Smooth muscle cell (in vitro differentiated cells): Measurements from ENCODE around the gene PDE10A. TPM values are rescaled to one million over a fixed set of nuclear protein-coding genes. Genes with fewer than 3 reads are reported as not detected.

Experiments
- DNase-seq: peaks from one replicate; lab custom pipeline; 2025; ENCODE audit not compliant: unreplicated experiment; lab: John Stamatoyannopoulos, UW
- H2AFZ ChIP-seq: fragments of 200-600 bp; sonication (generic); 2 replicates; pipeline ENCODE4 v1.6.0; 2016; ENCODE audit warnings: antibody characterized with exemption, low read depth, mild to moderate bottlenecking
- H3F3A ChIP-seq: fragments of 200-600 bp; sonication (generic); 2 replicates; pipeline ENCODE4 v1.6.0; 2017; ENCODE audit warnings: antibody characterized with exemption, low read depth
- H3K27ac ChIP-seq: fragments of 200-600 bp; sonication (generic); 2 replicates; pipeline ENCODE4 v1.5.1; 2016; ENCODE audit warnings: low read depth, mild to moderate bottlenecking
- H3K27me3 ChIP-seq: fragments of 200-600 bp; sonication (generic); 2 replicates; pipeline ENCODE4 v1.6.1; 2016; ENCODE audit warnings: low read depth, mild to moderate bottlenecking
- H3K36me3 ChIP-seq: fragments of 200-600 bp; sonication (generic); 2 replicates; pipeline ENCODE4 v1.5.1; 2016; ENCODE audit warnings: low read depth
- H3K4me1 ChIP-seq: fragments of 200-600 bp; sonication (generic); 2 replicates; pipeline ENCODE4 v1.5.1; 2016; ENCODE audit warnings: low read depth
- H3K4me2 ChIP-seq: fragments of 200-600 bp; sonication (generic); 2 replicates; pipeline ENCODE4 v1.6.0; 2016; ENCODE audit warnings: mild to moderate bottlenecking
- H3K4me3 ChIP-seq: fragments of 200-600 bp; sonication (generic); 2 replicates; pipeline ENCODE4 v1.5.1; 2016; ENCODE audit warnings: mild to moderate bottlenecking
- H3K79me2 ChIP-seq: fragments of 200-600 bp; sonication (generic); 2 replicates; pipeline ENCODE4 v1.6.0; 2016; ENCODE audit warnings: low read depth, mild to moderate bottlenecking
- H3K9ac ChIP-seq: fragments of 200-600 bp; sonication (generic); 2 replicates; pipeline ENCODE4 v1.6.0; 2016; ENCODE audit warnings: low read depth
- H3K9me3 ChIP-seq: fragments of 200-600 bp; sonication (generic); replicated peaks from 2 replicates; pipeline ENCODE4 v1.5.1; 2016; ENCODE audit warnings: low read depth
- H4K20me1 ChIP-seq: fragments of 200-600 bp; sonication (generic); 2 replicates; pipeline ENCODE4 v1.6.0; 2016; ENCODE audit warnings: low read depth
- WGBS: methylation state at CpG from one replicate; pipeline ENCODE4 v1.1.7; 2016; ENCODE audit warnings: low lambda C conversion rate; 5-methylcytosine and 5-hydroxymethylcytosine counted together
- polyA plus RNA-seq: library from polyadenylated mRNA; unstranded; fragments of >200 nt; fragmentation: Nextera tagmentation; extraction: Ambion mirVana; gene quantifications from 2 replicates; pipeline ENCODE4 v1.2.1, GENCODE V29; 2016
- total RNA-seq: library from RNA; depleted of rRNA; stranded (reverse); fragments of >200 nt; gene quantifications from 2 replicates; pipeline ENCODE4 v1.2.3, GENCODE V29; 2014
- TF ChIP-seq, protein P1 (sequence below): fragments of 200-600 bp; sonication (generic); IDR thresholded peaks from 2 replicates; pipeline ENCODE4 v1.5.1; 2017; ENCODE audit warnings: borderline replicate concordance, mild to moderate bottlenecking, antibody characterized with exemption; ENCODE audit not compliant: insufficient read depth, poor library complexity, severe bottlenecking

PDE10A gene
- total and polyA plus RNA-seq, 2 experiments from 2014 or later = 2.0 to 5.6 TPM

DNA sequence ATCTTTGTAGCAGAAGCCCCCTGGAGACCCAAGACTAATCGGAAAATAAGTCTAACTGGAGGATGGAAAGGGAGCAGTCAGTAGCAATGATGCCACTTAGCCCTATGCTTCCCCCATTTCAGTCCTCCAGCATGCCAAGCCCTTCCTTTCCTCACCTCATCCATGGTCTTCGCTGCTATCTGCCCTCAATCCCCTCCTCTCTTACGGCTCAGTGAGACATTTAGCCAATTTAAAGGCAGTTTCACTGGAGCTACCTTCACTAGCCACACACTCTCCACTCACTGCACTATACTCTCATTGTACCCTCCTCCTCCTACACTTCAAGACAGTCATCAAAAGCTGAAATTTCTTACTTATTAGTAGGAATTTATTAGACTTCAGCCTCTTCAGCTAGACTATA, 111.2 kb downstream of the PDE10A start:
- WGBS = 65% methylated on average over 3 of the region's 3 CpGs
- Histone ChIP-seq H3F3A (no peaks in the 10 kb centered on the region), H3K9ac (no peak overlapping the region), H3K36me3 (no peaks in the 10 kb centered on the region), H3K27me3 (no peaks in the 10 kb centered on the region), H3K9me3 (no peaks in the 10 kb centered on the region), H4K20me1 (no peaks in the 10 kb centered on the region), H3K4me3 (no peak overlapping the region), H3K27ac (no peak overlapping the region), H3K4me2 (no peak overlapping the region), H3K4me1 (no peaks in the 10 kb centered on the region), H2AFZ (no peak overlapping the region), H3K79me2 (no peaks in the 10 kb centered on the region)
- TF ChIP-seq, protein P1, sequence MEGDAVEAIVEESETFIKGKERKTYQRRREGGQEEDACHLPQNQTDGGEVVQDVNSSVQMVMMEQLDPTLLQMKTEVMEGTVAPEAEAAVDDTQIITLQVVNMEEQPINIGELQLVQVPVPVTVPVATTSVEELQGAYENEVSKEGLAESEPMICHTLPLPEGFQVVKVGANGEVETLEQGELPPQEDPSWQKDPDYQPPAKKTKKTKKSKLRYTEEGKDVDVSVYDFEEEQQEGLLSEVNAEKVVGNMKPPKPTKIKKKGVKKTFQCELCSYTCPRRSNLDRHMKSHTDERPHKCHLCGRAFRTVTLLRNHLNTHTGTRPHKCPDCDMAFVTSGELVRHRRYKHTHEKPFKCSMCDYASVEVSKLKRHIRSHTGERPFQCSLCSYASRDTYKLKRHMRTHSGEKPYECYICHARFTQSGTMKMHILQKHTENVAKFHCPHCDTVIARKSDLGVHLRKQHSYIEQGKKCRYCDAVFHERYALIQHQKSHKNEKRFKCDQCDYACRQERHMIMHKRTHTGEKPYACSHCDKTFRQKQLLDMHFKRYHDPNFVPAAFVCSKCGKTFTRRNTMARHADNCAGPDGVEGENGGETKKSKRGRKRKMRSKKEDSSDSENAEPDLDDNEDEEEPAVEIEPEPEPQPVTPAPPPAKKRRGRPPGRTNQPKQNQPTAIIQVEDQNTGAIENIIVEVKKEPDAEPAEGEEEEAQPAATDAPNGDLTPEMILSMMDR = no peak
- no peak for DNase-seq

DNA sequence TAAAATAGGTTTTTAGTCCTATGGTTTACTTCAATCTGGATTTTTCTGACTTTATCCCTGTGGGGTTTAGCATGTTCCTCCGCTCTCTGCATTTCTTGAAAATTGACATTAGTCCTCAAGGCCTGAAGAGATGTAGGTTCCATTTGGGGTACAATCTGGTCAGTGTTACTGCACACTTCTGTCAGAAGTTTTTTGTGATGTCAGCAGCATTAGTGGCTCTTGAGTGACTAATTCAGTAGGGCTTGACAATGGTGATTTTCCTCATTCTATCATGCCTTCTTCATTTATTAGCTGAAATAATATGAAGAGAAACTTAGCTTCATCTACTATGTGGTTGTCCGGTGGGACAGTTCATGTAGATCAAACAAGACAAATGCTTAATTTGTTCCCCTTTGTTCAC, 114.6 kb downstream of the PDE10A start:
- DNase-seq = no peak
- 88% methylated on average over 2 of the region's 2 CpGs for WGBS

DNA sequence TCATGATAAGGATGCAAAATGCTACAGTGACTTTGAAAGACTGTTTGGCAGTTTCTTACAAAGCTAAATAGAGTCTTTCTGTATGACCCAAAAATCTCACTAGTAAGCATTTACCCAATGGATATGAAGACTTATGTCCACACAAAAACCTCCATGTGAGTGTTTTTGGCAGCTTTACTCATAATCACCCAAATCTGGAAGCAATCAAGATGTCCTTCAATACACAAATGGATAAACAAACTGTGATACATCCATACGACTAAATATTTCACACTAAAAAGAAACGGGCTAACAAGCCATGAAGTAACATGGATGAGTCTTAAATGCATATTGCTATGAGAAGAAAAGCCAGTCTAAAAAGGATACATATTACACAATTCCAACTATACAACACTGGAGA, 117.2 kb downstream of the PDE10A start:
- TF ChIP-seq, protein P1 = no peak
- H3K4me2 ChIP-seq = no peak overlapping the region
- no peak overlapping the region for H2AFZ ChIP-seq
- H3K9ac ChIP-seq = no peak overlapping the region
- DNase-seq = no peak
- H3K79me2 ChIP-seq = no peaks in the 10 kb centered on the region
- no peaks in the 10 kb centered on the region for H4K20me1 ChIP-seq
- no peak overlapping the region for H3K27ac ChIP-seq
- no peaks in the 10 kb centered on the region for H3K36me3 ChIP-seq
- no peaks in the 10 kb centered on the region for H3K27me3 ChIP-seq
- H3K9me3 ChIP-seq = no peaks in the 10 kb centered on the region
- no peaks in the 10 kb centered on the region for H3K4me1 ChIP-seq
- no peaks in the 10 kb centered on the region for H3F3A ChIP-seq
- WGBS = 84% methylated on average over 2 of the region's 2 CpGs
- no peak overlapping the region for H3K4me3 ChIP-seq

More for the DNA sequence above, 114.6 kb downstream of the PDE10A start:
- Histone ChIP-seq H3K9me3 (no peaks in the 10 kb centered on the region), H3K9ac (no peak overlapping the region), H3F3A (no peaks in the 10 kb centered on the region), H3K79me2 (no peaks in the 10 kb centered on the region), H3K27ac (no peak overlapping the region), H2AFZ (no peak overlapping the region), H4K20me1 (no peaks in the 10 kb centered on the region), H3K4me3 (no peak overlapping the region), H3K27me3 (no peaks in the 10 kb centered on the region), H3K36me3 (no peaks in the 10 kb centered on the region), H3K4me1 (no peaks in the 10 kb centered on the region), H3K4me2 (no peak overlapping the region)
- TF ChIP-seq, protein P1 = no peak

DNA sequence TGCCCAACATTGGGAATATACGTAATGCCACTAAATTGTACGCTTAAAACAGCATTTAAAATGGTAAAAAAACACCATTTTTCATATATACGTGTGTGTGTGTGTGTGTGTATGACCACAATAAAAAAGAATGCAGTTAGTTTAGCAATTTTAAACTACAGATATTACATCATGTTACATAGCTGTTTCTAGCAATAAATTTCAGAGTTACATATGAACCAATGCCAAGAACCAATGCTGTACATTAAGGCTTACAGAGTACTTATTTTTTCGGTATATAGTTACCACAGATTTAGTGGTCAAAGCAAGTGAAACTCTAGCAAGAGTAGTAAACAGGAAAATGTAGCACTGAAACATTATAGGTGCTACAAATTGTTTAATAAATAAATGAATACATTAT, 119.3 kb downstream of the PDE10A start:
- TF ChIP-seq, protein P1 = no peak
- no peak for DNase-seq

More for the DNA sequence above, 119.3 kb downstream of the PDE10A start:
- Histone ChIP-seq H3K27ac (no peak overlapping the region), H3K4me1 (no peaks in the 10 kb centered on the region), H4K20me1 (no peaks in the 10 kb centered on the region), H3K9me3 (no peaks in the 10 kb centered on the region), H3K4me3 (no peak overlapping the region), H2AFZ (no peak overlapping the region), H3K4me2 (no peak overlapping the region), H3F3A (no peaks in the 10 kb centered on the region), H3K36me3 (no peaks in the 10 kb centered on the region), H3K9ac (no peak overlapping the region), H3K79me2 (no peaks in the 10 kb centered on the region), H3K27me3 (no peaks in the 10 kb centered on the region)
- WGBS = 96% methylated on average over 4 of the region's 4 CpGs
